ENCODE results near the gene TRPM4. TPM values are rescaled to one million over a fixed set of nuclear protein-coding genes. Genes with fewer than 3 reads are reported as not detected.
"Not testable (repeated sequence)": the region's sequence is repeated elsewhere in the genome, so short reads cannot be mapped to it uniquely, and the experiment has no call there.

TRPM4 gene
- total RNA-seq, 2 donors from 2014 or later = 244 to 291 TPM

DNA sequence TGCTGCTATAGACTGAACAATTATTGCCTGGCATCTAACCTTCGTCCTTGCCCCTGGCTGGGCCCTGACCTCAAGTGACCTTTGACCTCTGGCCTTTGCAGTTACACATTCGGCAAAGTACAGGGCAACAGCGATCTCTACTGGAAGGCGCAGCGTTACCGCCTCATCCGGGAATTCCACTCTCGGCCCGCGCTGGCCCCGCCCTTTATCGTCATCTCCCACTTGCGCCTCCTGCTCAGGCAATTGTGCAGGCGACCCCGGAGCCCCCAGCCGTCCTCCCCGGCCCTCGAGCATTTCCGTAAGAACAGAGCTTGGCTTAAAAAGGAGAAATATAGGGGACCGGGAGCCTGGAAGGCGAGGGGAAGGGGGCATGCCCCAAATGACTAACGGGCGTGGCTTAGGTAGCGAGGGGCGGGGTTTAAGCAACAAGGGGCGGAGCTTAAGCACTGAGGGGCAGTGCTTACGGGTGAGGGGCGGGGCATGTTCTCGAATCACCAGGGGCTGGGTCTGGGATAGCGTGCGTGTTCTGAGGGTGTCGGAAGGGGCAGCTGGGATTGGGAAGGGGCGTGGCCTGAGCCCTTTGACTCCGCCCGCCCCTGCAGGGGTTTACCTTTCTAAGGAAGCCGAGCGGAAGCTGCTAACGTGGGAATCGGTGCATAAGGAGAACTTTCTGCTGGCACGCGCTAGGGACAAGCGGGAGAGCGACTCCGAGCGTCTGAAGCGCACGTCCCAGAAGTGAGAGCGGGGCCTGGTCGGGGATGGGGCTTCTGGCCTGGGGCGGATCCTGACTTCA is 52.7 kb downstream of the TRPM4 start:
- ATAC-seq = peak; percentile 52
- intact Hi-C loops (cut with DNase I, micrococcal nuclease) = no loop called here
- peak; percentile 38 to 49 for DNase-seq

DNA sequence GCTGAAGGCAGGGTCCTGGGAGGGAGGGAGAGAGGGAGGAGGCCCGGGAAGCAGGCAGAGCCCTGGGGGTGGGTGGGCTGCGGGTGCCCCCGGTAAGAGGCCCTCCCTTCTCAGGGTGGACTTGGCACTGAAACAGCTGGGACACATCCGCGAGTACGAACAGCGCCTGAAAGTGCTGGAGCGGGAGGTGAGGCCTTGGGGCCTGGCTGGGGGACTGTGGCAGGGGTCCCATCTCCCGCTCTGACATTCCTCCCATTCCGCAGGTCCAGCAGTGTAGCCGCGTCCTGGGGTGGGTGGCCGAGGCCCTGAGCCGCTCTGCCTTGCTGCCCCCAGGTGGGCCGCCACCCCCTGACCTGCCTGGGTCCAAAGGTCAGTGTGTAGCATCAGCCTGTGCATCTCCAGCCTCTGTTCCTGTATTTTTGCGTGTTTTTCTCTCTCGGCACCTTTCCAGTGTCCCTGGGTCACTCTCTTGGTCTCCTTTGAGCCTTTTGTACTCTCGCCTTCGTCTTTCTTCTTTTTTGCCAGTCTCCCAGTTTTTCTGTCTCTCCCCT is 53.4 kb downstream of the TRPM4 start:
- DNase-seq (no peak), ATAC-seq (no peak)
- intact Hi-C loops (cut with DNase I, micrococcal nuclease) = no loop called here

DNA sequence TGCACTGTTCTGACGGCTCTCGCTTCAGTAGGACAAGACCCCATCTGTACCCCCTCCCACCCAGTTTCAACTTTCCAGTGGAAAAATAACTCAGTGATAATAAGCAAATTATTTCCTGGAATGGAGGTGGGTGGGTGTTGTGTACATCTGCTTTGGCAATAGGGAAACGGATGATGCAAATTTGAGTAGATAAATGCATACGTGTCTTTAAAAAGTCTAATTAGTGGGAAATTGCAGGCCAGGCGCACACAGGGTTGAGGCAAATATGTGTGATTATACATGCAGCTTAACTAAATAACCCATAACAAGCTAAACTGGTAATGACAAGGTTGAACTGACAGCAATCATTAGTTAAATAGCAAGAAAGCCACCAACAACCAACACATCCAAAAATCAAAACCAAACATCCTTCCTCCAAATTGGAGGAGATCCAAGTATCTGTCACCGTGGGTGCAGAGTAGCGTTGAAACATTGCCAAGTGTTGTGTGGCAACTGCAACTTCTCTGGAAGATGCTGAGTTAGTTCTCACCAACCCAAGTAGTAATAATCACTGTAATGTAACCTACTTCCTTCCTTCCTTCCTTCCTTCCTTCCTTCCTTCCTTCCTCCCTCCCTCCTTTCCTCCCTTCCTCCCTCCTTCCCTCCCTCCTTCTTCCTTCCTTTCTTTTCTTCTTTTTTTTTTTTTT is 54.6 kb downstream of the TRPM4 start:
- DNase-seq (no peak), ATAC-seq (no peak)
- intact Hi-C loops (cut with DNase I, micrococcal nuclease) = no loop called here

DNA sequence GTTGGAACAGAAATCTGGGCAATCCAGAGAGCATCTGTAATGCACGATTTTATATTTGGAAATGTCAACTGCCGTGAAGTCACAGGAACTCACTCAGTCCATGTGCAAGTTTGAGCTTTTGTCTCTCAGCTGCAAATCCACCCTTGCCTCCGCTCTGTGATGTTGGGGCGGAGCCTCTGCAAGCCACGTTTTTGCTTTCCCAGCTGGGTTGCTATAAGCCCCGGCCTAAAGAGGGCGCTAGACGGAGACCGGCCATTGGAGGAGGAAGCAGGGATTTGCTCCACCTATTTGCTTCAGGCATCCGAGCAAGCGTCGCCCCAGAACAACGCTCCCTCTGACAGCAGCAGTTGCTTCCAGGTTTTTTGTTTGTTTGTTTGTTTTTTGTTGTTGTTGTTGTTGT is 56.2 kb downstream of the TRPM4 start:
- DNase-seq (no peak), ATAC-seq (no peak)
- intact Hi-C loops (cut with DNase I, micrococcal nuclease) = no loop called here

DNA sequence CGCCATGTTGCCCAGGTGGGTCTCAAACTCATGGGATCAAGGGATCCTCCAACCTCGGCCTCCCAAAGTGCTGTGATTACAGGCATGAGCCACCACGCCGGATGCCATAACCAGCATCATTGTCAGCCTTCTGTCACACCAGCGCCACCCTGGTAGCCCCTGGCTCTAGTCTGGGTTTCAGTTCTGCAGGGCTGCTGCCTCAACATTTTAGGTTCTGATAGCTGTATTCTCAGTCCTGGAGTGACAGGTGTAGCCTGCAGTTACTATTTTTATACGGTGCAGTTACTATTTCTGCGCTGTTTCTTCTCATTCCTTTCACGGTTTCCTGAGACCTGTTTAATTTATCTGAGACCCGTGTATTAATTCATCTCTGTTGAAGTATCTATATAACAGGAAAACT is 57.1 kb downstream of the TRPM4 start:
- intact Hi-C loops (cut with DNase I, micrococcal nuclease) = no loop called here
- ATAC-seq = no peak
- DNase-seq = no peak

DNA sequence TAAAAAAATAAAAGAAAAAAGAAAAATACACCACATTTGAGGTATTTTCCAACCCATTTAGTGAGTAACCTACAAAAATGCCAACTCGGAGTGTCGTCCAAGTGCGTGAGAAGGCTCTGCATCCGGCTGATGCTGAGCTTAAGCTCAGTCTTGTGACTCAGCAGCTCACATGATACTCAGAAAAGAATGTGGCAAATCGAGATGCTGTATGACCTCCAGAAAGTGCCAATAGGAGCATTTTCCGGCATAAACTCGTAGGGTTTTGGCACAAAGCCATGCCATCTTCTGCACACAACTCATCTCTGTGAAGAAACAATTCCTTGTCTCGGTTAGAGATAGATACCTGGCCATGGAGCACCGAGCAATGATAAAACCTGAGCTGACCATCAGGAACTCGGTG is 58.5 kb downstream of the TRPM4 start:
- intact Hi-C loops (cut with DNase I, micrococcal nuclease) = no loop called here
- DNase-seq (no peak), ATAC-seq (peak; percentile 13)

DNA sequence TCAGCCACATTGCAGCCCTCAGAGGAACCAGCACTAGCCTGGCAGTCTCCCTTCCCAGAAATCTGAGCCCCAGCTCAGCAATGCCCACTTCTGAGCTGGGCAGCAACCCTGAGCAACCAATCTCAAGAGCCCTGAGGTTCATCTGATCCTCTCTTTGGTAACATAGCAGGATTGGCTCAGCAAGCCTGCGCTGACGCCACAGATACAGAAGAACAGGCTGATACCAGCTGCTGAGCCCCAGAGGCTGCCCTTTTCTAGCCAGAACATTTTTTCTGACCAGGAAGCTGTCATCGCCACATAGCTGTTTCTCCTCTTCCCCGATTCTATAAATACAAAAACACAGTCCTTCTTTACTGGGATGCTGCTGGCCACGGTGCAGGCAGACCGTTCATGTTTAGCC is 59.8 kb downstream of the TRPM4 start:
- intact Hi-C loops (cut with DNase I, micrococcal nuclease) = no loop called here
- DNase-seq (no peak), ATAC-seq (peak; percentile 12)

DNA sequence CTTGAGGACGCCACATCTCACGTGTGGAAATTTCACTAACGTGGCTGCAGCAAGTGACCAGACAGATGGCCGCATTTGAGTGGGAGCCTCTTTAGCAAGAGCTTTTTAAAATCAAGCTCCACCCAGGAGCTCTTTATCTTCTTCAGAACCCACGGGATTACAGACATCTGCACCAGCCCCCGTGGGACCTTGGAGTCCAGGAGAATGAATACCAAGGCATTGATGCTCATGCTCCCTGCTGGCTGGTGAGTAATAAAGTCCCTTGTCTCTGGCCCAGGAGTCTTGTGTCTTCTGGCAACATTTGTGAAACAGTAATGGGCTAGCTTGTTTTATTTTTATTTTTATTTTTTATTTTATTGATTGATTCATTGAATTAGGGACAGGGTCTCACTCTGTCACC is 64.4 kb downstream of the TRPM4 start:
- DNase-seq (no peak), ATAC-seq (no peak)
- intact Hi-C loops (cut with DNase I, micrococcal nuclease) = no loop called here

DNA sequence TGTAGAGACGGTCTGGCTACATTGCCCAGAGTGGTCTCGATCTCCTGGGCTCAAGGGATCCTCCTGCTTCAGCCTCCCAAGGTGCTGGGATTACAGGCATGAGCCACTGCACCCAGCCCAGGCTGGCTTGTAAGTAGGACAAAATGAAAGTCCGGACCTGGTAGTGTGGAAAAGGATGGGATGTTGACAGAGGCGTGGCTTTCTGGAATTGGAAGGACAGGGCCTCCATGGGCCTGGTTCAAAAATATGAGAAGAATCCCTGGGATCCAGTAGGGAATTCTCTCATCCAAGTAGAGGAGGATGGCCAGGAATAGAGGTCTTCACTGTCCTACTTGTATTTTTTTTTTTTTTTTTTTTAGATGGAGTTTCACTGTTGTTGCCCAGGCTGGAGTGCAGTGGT is 64.9 kb downstream of the TRPM4 start:
- intact Hi-C loops (cut with DNase I, micrococcal nuclease) = no loop called here
- no peak for DNase-seq
- no peak for ATAC-seq

DNA sequence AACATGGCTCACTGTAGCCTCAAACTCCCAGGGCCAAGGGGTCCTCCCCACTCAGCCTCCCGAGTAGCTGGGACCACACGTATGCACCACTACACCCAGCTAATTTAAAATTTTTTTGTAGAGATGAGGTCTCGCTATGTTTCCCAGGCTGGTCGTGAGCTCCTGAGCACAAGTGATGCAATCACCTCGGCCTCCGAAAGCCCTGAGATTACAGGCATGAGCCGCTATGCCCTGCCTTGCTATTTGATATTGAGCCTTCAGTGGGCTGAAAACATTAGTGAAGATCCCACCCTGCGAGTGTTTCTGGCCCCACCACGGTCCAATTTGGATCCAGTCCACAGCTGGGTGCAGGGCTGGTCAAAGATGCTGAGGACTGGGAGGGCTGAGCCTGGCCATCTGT is 65.9 kb downstream of the TRPM4 start:
- ATAC-seq (no peak), DNase-seq (no peak)

DNA sequence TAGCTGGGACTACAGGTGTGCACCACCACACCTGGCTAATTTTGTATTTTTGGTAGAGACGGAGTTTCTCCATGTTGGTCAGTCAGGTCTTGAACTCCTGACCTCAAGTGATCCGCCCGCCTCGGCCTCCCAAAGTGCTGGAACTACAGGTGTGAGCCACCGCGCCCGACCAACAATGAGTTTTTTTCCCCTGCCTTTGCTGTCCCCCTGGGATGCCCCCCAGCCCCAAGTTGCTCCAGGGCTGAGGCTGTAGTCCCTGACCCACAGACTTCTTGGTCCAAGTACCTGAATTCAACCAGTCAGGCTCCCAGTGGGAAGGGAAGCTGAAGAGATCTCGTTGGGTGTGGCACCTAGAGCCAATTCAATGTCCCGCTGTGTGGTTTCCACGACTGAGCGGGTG is 66.8 kb downstream of the TRPM4 start:
- DNase-seq; intact Hi-C loops (cut with DNase I, micrococcal nuclease): not testable (repeated sequence)
- ATAC-seq = peak; percentile 44

More for the DNA sequence above, 65.9 kb downstream of the TRPM4 start:
- intact Hi-C loops (cut with DNase I, micrococcal nuclease) = no loop called here

DNA sequence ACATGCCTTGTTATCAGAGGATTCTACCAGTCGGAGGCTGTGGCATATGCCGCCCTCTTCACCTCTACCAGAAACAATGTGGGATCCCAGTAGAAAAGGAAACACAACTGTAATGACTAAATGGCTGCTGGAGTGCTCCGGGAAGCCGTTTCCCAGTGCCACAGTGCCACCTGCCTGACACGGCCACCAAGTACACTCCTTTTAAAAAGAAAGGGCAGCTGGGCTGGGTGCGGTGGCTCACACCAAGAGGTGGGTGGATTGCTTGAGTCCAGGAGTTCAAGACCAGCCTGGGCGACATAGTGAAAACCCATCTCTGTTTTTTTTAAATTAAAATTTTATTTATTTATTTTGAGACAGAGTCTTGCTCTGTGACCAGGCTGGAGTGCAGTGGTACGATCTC is 67.3 kb downstream of the TRPM4 start:
- peak; percentile 93 for ATAC-seq
- peak; percentile 43 to 75 for DNase-seq
- intact Hi-C loops (cut with DNase I, micrococcal nuclease) = no loop called here

DNA sequence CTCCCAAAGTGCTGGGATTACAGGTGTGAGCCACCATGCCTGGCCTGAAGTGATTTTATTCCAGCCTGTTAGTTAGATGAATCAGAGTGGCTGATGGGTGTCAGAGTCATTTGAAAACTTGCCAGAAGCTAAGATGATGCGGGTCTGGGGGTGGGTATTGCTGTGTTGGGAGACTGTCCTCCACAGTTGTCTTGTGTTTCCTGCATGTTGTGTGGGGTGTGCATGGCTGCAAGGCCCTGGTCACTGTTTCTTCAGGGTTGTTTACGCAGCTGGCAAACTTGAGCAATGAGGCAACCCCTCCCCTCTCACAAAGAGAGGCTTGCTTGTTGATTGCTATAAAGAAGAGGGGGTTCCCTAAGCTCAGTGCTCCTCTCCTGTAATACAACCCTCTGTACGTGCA is 71.8 kb downstream of the TRPM4 start:
- intact Hi-C loops (cut with DNase I, micrococcal nuclease) = no loop called here
- no peak for DNase-seq
- ATAC-seq = no peak

DNA sequence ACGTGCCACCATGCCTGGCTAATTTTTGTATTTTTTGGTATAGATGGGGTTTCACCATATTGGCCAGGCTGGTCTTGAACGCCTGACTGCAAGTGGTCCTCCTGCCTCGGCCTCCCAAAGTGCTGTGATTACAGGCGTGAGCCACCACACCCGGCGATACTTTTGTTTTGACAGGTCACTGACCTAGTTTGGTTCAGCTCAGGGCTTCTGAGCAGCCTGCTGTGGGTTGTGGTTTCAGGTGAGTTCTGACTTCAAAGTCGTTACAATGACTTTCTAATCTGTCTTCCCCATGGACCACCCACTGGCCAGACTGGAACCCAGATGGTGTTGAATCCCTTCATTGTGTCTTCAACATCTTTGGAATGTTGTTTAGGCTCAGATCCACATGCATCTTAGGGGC is 73.8 kb downstream of the TRPM4 start:
- DNase-seq (no peak), ATAC-seq (no peak)
- intact Hi-C loops (cut with DNase I, micrococcal nuclease) = no loop called here

DNA sequence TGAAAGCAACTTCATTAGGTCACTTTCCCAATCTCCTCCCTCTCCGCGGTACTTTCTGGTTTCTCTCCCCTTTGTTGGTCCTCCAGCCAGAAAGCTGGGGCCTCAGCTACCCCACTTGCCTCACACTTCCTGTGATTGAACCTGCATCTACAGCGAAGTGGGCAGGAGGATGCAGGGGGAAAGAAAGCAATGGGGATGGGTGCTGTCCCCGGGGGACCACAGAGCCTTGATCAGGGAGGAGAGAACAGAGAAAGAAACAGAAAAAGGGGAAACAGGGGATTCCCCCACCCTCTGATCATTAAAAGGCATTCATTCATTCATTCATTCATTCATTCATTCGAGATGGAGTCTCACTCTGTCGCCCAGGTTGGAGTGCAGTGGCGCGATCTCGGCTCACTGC is 74.2 kb downstream of the TRPM4 start:
- DNase-seq = no peak
- no peak for ATAC-seq
- intact Hi-C loops (cut with DNase I, micrococcal nuclease) = no loop called here

DNA sequence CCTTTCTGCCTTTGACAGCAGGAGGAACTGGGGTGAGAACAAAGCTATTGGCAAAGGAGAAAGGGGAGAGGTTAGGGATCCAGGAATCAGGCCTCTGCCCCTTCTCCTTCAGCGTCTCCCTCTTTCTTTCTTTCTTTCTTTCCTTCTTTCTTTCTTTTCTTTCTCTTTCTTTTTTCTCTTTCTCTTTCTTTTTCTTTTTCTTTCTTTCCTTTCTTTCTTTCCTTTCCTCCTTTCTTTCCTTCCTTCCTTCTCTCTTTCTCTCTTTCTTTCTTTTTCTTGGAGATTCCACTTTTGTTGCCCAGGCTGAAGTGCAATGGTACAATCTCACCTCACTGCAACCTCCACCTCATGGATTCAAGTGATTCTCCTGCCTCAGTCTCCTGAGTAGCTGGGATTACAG is 75.6 kb downstream of the TRPM4 start:
- intact Hi-C loops (cut with DNase I, micrococcal nuclease) = no loop called here
- ATAC-seq (no peak), DNase-seq (no peak)

DNA sequence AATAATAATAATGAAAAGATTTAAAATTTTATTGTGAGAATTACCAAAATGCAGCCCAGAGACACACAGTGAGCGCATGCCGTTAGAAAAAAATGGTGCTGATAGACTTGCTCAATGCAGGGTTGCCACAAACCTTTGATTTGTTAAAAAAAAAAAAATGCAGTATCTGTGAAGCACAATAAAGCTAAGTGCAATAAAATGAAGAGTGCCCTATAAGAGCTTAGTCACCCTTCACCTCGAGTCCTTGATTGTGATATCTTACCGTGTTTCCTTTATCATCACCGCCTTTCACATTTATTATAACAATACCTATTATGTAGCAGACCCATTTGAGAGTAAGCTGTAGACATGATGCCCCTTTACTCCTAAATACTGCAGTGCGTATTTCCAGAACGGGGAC is 84.2 kb downstream of the TRPM4 start:
- ATAC-seq = peak; percentile 98
- intact Hi-C loops (cut with DNase I, micrococcal nuclease) = no loop called here
- no peak for DNase-seq

DNA sequence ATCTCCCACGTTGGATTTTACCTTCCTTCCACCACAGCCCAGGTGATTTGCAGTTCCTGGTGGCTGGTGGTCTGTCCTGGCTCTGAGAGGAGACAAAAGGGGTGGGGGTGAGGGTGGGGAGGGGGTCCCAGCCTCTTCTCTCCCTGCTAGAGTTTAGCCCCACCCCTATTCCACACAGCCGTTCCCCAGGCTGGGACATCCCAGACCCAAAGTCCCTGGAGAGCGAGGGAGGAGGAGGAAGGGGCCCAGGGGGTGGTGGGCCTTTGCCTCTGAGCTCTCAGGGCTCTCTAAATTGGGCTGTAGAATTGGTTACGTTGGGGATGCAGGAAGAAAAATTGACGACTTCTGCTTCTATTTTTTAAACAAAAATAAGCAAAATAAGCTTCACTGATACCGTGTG is 85.5 kb downstream of the TRPM4 start:
- intact Hi-C loops (cut with DNase I, micrococcal nuclease) = no loop called here
- no peak for ATAC-seq

DNA sequence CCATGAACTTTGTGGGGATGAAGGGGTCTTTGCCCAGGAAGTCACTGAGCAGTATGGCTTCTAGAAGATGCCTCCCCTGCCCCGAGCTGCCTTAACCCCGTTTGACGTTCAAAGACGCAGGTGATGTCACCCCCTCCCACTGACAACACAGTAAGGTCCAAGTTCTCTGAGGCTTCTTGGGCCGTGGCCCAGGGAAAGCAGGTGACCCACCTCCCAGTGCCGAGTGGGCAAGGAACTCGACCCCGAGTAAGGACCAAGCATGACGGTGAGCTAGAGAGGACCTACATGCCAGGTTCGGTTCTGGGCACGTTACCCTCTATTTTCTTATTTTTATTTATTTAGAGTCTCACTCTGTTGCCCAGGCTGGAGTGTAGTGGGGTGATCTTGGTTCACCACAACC is 86.1 kb downstream of the TRPM4 start:
- intact Hi-C loops (cut with DNase I, micrococcal nuclease) = no loop called here
- DNase-seq (no peak), ATAC-seq (no peak)

More for the DNA sequence above, 85.5 kb downstream of the TRPM4 start:
- no peak for DNase-seq

DNA sequence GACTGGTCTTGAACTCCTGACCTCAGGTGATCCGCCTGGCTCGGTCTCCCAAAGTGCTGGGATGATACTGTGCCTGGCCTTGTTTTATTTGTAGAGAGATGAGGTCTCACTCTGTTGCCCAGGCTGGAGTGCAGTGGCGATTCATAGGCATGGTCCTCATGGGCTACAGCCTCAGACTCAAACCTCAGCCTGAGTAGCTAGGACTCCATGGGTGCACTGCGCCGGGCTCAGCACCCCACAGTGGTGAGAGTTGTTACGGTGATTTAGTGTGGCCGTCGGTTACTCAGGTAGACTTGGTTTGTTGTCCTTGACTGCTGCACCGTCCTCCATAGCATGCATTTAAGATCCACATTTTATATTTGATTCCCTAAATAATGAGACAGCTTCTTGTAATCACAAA is 86.7 kb downstream of the TRPM4 start:
- no peak for DNase-seq
- ATAC-seq = no peak
- intact Hi-C loops (cut with DNase I, micrococcal nuclease) = no loop called here
